GM21390 (cell line): Measurements from ENCODE around the gene ZNF236.
"Not testable (repeated sequence)": the region's sequence is repeated elsewhere in the genome, so short reads cannot be mapped to it uniquely, and the experiment has no call there.

Source experiments
- ATAC-seq: cut with Tn5 transposase; IDR thresholded peaks from one replicate; pipeline ENCODE4 v1.9.1; 2021; ENCODE audit not compliant: unreplicated experiment

Gene ZNF236

GRCh38 chr18:76822506-76823160 lies at the start of gene ZNF236:
TSS of gene ZNF236 (plus strand) at chr18:76822557. CDS start at chr18:76822608, 51 bp downstream.
- peak; percentile 43 for ATAC-seq

GRCh38 chr18:76772665-76773064 lies 49.7 kb upstream of the ZNF236 start:
- no peak for ATAC-seq

GRCh38 chr18:76777036-76777435 lies 45.3 kb upstream of the ZNF236 start:
- not testable (repeated sequence) for ATAC-seq

GRCh38 chr18:76783786-76784484 lies 38.4 kb upstream of the ZNF236 start:
- no peak for ATAC-seq

- no peak for ATAC-seq
Observed at GRCh38 chr18:76785872-76786271, 36.5 kb upstream of the ZNF236 start.

GRCh38 chr18:76788571-76789317 lies 33.6 kb upstream of the ZNF236 start:
- ATAC-seq: no peak

- no peak for ATAC-seq
Observed at GRCh38 chr18:76791106-76791505, 31.3 kb upstream of the ZNF236 start.

- ATAC-seq: no peak
Observed at GRCh38 chr18:76791642-76792041, 30.7 kb upstream of the ZNF236 start.

GRCh38 chr18:76794326-76794725 lies 28.0 kb upstream of the ZNF236 start:
- ATAC-seq: no peak

GRCh38 chr18:76801567-76802505 lies 20.5 kb upstream of the ZNF236 start:
- ATAC-seq: peak; percentile 94

- no peak for ATAC-seq
Observed at GRCh38 chr18:76803413-76803812, 18.9 kb upstream of the ZNF236 start.

GRCh38 chr18:76803814-76804213 lies 18.5 kb upstream of the ZNF236 start:
- peak; percentile 69 for ATAC-seq

GRCh38 chr18:76805221-76805620 lies 17.1 kb upstream of the ZNF236 start:
- ATAC-seq: no peak

GRCh38 chr18:76806301-76806700 lies 16.1 kb upstream of the ZNF236 start:
- no peak for ATAC-seq

- no peak for ATAC-seq
Observed at GRCh38 chr18:76808561-76808960, 13.8 kb upstream of the ZNF236 start.

GRCh38 chr18:76811530-76811929 lies 10.8 kb upstream of the ZNF236 start:
- ATAC-seq: peak; percentile 59

GRCh38 chr18:76814256-76814655 lies 8.1 kb upstream of the ZNF236 start:
- ATAC-seq: no peak

GRCh38 chr18:76816127-76816526 lies 6.2 kb upstream of the ZNF236 start:
- ATAC-seq: no peak

GRCh38 chr18:76817888-76818611 lies 4.3 kb upstream of the ZNF236 start:
- no peak for ATAC-seq
